Stimulated activated CD4-positive, alpha-beta T cell treated with anti-CD3 and anti-CD28 coated beads, Interleukin-15, amount 100 ng/mL, for 24 hours (primary cell): ENCODE results near the gene ATP1B1.
"Not testable (repeated sequence)": the region's sequence is repeated elsewhere in the genome, so short reads cannot be mapped to it uniquely, and the experiment has no call there.

ENCODE experiments used
- DNase-seq: peaks from one replicate; pipeline ENCODE4 v3.0.0-alpha.2; 2020

Gene ATP1B1

DNA sequence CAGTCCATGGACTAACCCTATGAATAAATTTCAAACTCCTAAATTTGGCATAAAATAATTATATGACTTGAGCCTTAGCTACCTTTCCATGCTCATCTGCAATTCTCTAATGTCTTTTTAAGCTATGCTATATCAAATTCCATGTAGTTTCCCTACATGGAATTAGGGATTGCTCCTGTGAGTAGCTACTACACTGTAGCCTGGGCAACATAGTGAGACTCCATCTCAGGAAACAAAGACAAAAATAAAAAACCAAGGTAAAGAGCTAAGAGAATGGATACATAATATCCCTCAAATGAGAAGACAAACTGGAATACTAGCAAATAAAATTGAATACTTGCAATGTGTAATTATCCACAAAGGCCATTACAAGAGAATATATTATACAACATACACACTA, 37.5 kb downstream of the ATP1B1 start:
- DNase-seq, result no peak

DNA sequence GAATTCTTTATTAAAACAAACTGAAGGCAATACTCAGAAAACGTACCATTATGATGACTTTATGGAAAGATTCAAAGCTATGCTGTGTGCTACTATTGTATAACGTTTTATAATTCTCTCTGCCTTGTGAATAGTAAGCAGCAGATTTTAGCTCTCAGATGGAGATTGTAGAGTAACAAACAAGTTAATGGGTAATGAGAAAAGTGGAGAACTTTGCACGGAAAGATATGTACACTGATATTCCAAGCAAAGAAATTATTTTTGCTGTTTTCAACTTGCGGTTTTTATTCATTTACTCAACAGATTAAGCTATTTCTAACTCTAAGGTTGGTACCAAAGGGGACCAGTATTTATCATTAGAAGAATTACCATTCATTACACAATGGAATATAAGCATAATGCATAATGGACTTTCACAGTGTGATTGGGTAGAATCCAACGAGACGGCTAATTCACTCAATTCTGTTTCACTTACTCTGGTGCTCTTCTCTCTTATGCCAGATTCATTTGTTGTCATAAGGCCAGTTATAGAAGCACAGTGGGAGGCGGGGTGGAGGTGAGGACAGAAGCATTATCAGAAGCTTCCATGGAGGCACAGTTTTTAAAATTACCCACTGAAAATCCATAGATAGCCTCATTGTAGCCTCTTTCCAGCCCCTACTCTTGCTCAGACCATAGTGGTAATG, 38.6 kb downstream of the ATP1B1 start:
- no peak for DNase-seq

DNA sequence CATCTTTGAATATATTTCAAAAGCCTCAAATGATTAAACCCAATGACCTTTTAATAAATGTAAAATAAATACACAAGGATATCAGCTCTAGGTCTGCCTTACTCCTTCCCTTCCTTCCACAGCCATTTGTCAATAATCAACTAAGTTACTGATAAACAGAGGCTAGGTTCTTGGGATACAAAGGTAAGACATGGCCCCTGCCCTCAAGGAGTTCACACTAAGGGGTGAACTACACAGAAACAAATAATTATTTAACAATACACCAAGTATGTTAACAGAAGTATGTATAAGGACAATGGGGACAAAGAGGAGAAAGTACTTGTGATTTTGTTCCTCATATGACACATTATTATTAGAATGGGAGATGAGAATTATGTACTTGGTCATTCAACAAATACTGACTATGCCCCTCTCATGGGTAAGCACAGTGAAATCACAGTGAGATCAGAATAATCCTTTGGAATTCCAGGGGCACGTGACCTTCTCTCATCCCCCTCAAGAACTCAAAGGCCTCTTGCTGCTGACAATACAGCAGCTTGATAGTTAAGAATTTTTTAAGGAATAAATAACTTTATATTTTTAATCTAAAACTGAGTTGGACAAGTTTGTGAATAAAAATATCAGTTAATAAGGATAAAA, 40.2 kb downstream of the ATP1B1 start:
- DNase-seq, result no peak

DNA sequence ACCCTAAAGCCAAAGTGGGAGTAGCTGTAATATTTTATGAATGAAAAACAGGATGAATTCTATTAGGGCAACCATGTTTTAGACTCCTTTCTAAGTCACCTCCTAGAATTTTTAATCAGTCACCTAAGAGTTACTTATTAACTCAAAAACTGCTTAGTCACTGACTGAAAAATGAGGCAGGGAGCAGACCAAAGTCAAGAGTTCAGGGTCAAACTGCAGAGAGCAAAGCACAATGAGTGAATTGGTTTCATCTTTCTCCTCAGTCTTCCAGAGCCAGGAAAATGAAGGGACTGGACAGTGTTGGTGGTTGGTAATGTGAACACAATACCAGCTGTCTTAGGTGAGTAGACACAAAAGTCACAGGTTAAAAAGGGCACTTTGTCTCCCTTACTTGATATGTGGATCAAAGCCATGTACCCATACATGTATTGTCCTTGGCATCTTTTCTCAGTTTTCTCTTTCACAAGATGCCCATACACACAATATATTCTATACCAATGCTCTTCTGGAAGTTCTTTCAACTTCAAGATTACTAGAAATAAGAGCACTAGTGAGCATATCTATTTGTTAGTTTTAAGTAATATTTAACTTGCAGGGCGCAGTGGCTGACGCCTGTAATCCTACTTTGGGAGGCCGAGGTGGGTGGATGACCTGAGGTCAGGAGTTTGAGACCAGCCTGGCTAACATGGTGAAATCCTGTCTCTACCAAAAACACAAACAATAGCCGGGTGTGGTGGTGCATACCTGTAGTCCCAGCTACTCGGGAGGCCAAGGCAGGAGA, 42.2 kb downstream of the ATP1B1 start:
- DNase-seq, result no peak

DNA sequence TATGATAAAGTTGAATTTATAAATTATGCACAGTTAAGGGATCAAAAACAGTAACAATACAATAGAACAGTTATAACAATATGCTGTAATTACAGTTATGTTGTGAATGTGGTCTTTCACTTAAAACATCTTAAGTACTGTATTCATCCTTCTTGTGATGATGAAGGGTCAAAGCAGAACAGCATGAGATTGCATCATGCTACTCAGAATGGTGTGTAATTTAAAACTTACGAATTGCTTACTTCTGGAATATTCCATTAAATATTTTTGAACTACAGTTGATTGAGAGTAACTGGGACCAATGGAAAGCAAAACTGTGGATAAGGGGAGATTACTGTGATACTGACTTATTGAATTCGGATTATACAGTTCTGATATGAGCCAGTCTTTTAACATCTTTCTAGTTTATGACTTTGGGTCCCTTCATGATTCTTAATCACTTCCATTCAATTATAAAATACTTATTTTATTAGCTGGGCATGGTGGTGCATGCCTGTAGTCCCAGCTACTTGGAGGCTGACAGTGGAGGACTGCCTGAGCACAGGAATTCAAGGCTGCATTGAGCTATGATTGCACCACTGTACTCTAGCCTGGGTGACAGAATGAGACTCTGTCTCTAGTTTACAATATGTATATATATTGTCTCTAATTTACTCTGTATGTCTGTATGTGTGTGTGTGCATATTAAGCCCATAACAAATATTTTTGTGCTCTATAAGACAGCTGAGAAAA, 43.2 kb downstream of the ATP1B1 start:
- DNase-seq, result no peak

DNA sequence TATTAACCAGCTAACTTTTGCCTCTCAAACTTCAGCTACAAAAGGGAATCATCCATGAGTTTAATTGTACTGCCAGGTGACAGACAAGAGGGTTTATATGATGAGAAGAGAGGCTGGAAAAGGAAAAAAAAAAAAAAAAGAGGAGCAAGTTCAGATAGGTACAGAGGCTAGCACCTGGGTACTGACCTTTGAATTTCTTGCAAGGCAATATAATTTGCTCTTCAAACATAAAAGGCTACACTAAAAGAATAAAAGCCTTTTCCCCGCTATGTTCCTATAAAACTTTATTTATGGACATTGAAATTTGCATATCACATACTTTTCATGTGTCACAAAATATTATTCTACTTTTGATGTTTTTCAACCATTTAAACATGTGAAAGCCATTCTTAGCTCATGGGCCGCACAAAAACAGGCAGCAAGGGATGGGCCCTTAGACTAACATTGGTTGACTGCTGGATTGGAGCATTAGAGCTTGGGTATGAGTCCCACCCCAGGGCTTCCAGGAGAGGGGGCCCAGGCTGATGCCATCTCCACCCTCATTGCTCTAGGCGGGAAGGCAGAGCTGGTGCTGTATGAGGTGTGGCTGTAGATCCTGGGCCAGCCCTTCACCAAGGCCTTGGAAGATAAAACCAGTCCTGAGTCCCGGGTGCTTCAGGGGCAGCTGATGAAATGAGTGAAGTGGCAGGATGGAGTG, 44.3 kb downstream of the ATP1B1 start:
- DNase-seq, result no peak

DNA sequence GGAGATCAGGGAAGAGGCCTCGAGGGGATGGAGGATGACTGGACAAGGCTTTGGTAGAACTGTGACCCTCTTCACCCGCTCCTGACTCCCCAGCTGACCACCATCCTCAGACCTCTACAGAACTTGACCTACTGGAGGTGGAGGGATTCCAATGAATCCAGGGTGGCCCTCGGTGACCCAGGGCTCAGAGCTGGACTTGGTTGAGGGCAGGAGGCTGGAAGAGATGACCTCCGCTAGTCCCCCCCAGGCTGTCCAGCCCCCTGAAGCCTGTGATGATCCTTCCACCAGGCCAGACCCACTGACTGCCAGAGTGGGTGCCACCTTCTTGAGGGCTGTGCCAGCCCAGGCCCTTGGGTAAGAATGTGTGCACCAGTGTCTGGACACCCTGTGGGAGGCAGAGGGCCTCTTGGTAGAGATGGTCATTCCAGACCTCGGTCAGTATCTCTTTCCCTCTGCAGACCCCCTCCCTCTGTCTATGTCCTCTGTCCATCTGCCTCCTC, 44.9 kb downstream of the ATP1B1 start:
- no peak for DNase-seq

DNA sequence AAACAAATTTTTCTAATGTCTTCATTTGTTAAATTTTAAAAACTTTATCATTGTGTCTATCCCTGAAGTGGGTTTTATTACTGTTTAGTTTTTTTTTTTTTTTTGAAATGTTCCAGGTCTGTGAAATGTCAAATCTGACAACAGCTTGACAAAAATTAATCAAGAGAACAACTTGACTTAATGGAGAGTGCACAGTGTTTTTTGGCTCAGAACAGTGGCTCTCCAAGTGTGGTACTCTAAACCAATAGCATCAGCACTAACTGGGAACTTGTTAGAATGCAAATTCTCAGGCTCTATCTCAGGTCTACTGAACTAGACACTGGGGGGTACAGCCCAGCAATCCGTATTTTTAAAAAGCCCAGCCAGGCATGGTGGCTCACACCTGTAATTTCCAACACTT, 49.2 kb downstream of the ATP1B1 start:
- DNase-seq, result no peak

DNA sequence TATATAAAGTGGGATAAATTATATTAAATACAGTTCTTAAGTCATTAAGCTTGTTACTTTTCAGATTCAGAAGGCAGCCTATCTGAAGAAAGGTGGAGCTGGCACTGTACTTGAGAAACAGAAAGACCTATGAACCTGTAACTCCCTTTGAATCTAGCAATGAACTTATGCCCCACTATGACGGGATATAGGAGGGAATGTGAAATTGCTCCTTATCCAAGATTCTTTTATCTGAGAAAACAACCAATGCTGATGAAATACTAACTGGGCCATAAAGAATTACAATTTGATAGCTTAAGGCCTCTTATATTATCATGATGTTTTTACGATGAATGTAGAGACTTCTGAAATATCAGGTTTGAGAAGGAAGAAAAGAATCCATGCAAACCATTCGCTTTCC, 50.1 kb downstream of the ATP1B1 start:
- DNase-seq, result no peak

DNA sequence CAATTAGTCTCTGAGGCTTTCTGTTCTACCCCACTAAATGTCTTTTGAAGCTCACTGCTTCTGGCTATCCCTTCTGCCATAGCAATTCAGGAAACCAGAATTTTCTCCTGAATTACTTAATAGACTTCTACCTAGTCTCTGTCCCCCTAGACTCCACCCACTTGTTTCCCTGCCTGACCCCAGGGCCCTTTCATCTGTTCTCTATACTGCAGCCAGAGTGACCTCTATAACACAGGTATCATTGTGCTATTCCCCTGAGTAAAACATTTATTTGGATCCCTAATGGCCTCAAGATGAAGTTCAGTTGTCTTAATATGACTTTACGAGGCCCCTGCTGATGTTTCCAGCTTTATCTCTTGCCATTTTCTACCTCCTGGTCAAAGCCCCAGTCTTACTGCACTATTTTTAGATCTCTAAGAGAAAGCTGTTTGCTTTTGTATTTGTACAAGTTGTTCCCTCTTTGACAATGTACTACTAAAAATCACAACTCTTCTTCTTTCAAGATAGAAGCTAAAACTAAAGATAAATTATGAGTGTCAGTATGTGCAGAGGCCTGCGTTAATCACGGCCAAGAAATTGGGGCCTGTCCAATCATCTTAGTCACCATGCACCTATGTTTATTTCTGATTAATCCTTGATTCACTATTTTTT, 54.5 kb downstream of the ATP1B1 start:
- no peak for DNase-seq

DNA sequence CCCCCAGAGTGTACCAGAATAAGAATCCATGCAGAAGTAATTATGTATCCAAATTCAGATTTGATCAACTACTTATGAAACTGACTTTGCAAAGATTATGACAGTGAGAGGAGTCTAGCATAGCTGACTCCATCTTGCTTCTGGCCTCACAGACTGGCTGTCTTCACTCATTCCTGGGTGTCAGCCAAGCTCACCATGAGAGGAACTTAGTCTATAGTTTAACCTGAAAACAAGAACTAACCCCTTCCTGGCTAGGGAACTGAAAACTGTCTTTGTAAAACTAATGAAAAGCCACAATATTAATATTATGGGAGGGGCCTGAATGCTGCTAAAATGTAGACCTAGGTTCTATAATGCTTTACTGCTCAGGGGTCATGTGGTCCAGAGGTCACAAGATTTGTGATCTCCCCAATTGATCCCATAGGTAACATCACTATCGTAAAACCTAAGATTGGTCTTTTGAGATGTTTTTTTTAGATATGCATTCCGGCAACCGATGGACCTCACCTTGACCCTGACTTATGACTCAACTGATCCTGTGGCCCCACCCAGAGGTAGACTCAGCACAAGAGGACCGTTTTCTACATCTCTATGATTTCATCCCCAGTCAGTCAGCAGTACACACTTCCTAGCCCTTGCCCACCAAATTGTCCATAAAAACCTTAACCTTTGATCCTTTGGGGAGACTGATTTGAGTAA, 55.2 kb downstream of the ATP1B1 start:
- DNase-seq, result no peak

DNA sequence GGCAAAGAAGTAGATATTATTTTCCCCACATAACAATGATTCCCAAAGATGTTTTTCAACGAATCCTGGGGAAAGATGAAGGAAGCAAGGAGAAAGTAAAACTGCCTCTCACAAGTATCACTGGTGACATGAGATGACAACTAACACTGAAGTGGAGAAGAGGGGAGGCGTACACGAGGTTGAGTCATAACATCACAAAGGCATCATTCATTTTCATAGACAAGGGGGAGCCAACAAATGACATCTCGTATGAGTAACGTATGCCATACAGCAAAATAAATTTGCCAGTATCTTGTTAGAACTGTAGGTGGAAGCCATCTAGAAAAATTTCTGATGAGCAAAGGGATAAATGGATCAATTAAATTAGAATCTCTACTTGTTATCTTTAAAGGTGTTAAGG, 56.6 kb downstream of the ATP1B1 start:
- peak; percentile 21 for DNase-seq

DNA sequence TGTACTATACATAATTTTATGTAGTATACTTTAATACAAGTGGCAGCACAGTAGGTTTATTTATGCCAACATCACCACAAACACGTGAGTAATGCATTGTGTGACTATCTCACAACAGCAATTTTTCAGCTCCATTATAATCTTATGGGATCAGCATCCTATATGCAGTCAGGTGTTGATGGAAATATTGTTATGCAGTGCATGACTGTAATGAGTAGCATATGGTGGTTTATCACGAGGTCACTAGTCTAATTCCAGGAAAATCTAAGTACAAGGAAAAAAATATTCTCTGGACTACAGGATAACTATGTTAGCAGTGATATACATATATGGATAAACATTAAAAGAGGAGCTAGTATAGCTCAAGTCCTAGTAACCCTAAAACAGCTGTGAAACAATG, 69.0 kb downstream of the ATP1B1 start:
- no peak for DNase-seq

DNA sequence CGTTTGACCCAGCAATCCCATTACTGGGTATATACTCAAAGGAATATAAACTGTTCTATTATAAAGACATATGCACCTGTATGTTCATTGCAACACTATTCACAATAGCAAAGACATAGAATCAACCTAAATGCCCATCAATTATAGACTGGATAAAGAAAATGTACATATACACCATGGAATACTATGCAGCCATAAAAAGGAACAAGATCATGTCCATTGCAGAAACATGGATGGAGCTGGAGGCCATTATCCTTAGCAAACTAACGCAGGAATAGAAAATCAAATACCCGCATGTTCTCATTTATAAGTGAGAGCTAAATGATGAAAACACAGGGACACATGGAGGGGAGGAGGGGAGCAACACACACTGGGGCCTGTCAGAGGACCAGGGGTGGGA, 72.9 kb downstream of the ATP1B1 start:
- DNase-seq, result not testable (repeated sequence)

DNA sequence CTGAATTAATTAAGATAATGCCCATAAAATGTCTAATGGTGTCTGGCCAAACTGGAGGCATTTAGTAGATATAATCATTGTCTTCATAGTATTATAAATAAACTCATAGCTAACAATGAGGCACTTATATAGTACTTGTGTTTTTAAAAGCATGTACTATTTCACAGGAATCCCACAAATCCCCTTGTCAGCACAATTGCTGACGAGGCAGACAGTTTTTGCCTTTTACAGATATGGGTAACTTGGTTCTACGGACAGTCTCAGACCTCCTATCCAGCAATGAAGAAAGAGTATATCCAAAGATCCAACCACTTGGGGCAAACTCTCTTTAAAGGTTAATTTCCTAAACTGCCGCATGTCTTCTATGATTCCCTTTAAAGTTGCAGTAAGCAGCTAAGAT, 73.7 kb downstream of the ATP1B1 start:
- no peak for DNase-seq
